ENCODE measurements around the gene NEK4. TPM values are rescaled to one million over a fixed set of nuclear protein-coding genes. Genes with fewer than 3 reads are reported as not detected.

Gene NEK4
- total RNA-seq: 31.4 TPM

- intact Hi-C loops (cut with DNase I): no loop called here
- DNase-seq (ENCODE audit: low spot score): peak; percentile 95
- peak; percentile 99 for ATAC-seq
These were observed at the start of gene NEK4 for GRCh38 chr3:52770496-52771333. NEK4 (minus strand) TSS chr3:52770940; CDS start chr3:52770746, 194 bp downstream.

- ATAC-seq: no peak
- DNase-seq (ENCODE audit: low spot score): no peak
- intact Hi-C loops (cut with DNase I): no loop called here
These were observed 49.2 kb upstream of the NEK4 start for GRCh38 chr3:52819936-52820335.

- DNase-seq (ENCODE audit: low spot score): no peak
- no peak for ATAC-seq
- intact Hi-C loops (cut with DNase I): no loop called here
These were observed 47.1 kb upstream of the NEK4 start for GRCh38 chr3:52817860-52818259.

- ATAC-seq: no peak
- intact Hi-C loops (cut with DNase I): no loop called here
- DNase-seq (ENCODE audit: low spot score): no peak
These were observed 46.5 kb upstream of the NEK4 start for GRCh38 chr3:52817221-52817620.

- ATAC-seq (no peak), DNase-seq (ENCODE audit: low spot score) (no peak)
- intact Hi-C loops (cut with DNase I): no loop called here
These were observed 45.9 kb upstream of the NEK4 start for GRCh38 chr3:52816654-52817053.

GRCh38 chr3:52816199-52816598 is 45.5 kb upstream of the NEK4 start:
- intact Hi-C loops (cut with DNase I): no loop called here
- ATAC-seq: no peak
- no peak for DNase-seq (ENCODE audit: low spot score)

- no peak for ATAC-seq
- DNase-seq (ENCODE audit: low spot score): no peak
- intact Hi-C loops (cut with DNase I): no loop called here
These were observed 43.1 kb upstream of the NEK4 start for GRCh38 chr3:52813810-52814209.

- intact Hi-C loops (cut with DNase I): no loop called here
- ATAC-seq: no peak
- no peak for DNase-seq (ENCODE audit: low spot score)
These were observed 40.8 kb upstream of the NEK4 start for GRCh38 chr3:52811452-52812011.

- intact Hi-C loops (cut with DNase I): no loop called here
- no peak for ATAC-seq
These were observed 40.2 kb upstream of the NEK4 start for GRCh38 chr3:52810923-52811322.

GRCh38 chr3:52809662-52810377 is 39.1 kb upstream of the NEK4 start:
- ATAC-seq: no peak
- intact Hi-C loops (cut with DNase I): no loop called here
- no peak for DNase-seq (ENCODE audit: low spot score)

More at GRCh38 chr3:52810923-52811322, 40.2 kb upstream of the NEK4 start:
- DNase-seq (ENCODE audit: low spot score): no peak

- ATAC-seq (no peak), DNase-seq (ENCODE audit: low spot score) (no peak)
- intact Hi-C loops (cut with DNase I): no loop called here
These were observed 38.4 kb upstream of the NEK4 start for GRCh38 chr3:52809149-52809548.

- intact Hi-C loops (cut with DNase I): no loop called here
- DNase-seq (ENCODE audit: low spot score): no peak
- no peak for ATAC-seq
These were observed 34.7 kb upstream of the NEK4 start for GRCh38 chr3:52805270-52806039.

- no peak for ATAC-seq
- intact Hi-C loops (cut with DNase I): no loop called here
These were observed 31.1 kb upstream of the NEK4 start for GRCh38 chr3:52801839-52802238.

GRCh38 chr3:52800079-52800478 is 29.3 kb upstream of the NEK4 start:
- intact Hi-C loops (cut with DNase I): no loop called here
- no peak for ATAC-seq
- no peak for DNase-seq (ENCODE audit: low spot score)

More at GRCh38 chr3:52801839-52802238, 31.1 kb upstream of the NEK4 start:
- no peak for DNase-seq (ENCODE audit: low spot score)

- DNase-seq (ENCODE audit: low spot score) (no peak), ATAC-seq (no peak)
- intact Hi-C loops (cut with DNase I): no loop called here
These were observed 28.3 kb upstream of the NEK4 start for GRCh38 chr3:52798978-52799476.

- ATAC-seq (no peak), DNase-seq (ENCODE audit: low spot score) (no peak)
- intact Hi-C loops (cut with DNase I): no loop called here
These were observed 27.7 kb upstream of the NEK4 start for GRCh38 chr3:52798376-52798977.

- ATAC-seq (no peak), DNase-seq (ENCODE audit: low spot score) (no peak)
- intact Hi-C loops (cut with DNase I): no loop called here
These were observed 25.7 kb upstream of the NEK4 start for GRCh38 chr3:52796411-52796810.

GRCh38 chr3:52795298-52795900 is 24.7 kb upstream of the NEK4 start:
- DNase-seq (ENCODE audit: low spot score) (no peak), ATAC-seq (no peak)
- intact Hi-C loops (cut with DNase I): no loop called here

Data from sciatic nerve (tissue), 2 donors.